GM23338 (cell line): ENCODE results near the gene EXOC4.

Source experiments
- CREB1 ChIP-seq: fragments of 250-450 bp; sonication (Bioruptor Pico); IDR thresholded peaks from 2 replicates; pipeline ENCODE4 v1.5.0; 2020; ENCODE audit warnings: low read depth, mild to moderate bottlenecking, moderate library complexity
- EZH2 ChIP-seq: fragments of 200-600 bp; sonication (generic); IDR thresholded peaks from one replicate; pipeline ENCODE4 v1.8.0; 2017; ENCODE audit warnings: antibody characterized with exemption, mild to moderate bottlenecking, low read depth; ENCODE audit not compliant: unreplicated experiment
- EZH2phosphoT487 ChIP-seq: fragments of 200-600 bp; sonication (generic); IDR thresholded peaks from one replicate; pipeline ENCODE4 v1.8.1; 2018; ENCODE audit warnings: antibody characterized with exemption; ENCODE audit not compliant: unreplicated experiment
- JUNB ChIP-seq: IDR thresholded peaks from one replicate; pipeline ENCODE4 v1.6.1; 2016; ENCODE audit warnings: antibody characterized with exemption; ENCODE audit not compliant: unreplicated experiment
- NANOG ChIP-seq: IDR thresholded peaks from 2 replicates; pipeline ENCODE4 v1.6.1; 2016; ENCODE audit warnings: antibody characterized with exemption, borderline replicate concordance
- POLR2AphosphoS5 ChIP-seq: IDR thresholded peaks from 2 replicates; pipeline ENCODE4 v1.6.1; 2016; ENCODE audit warnings: antibody characterized with exemption, low read depth
- STAT1 ChIP-seq: IDR thresholded peaks from one replicate; pipeline ENCODE4 v1.6.1; 2016; ENCODE audit warnings: antibody characterized with exemption; ENCODE audit not compliant: unreplicated experiment
- ZNF114 ChIP-seq: fragments of 250-450 bp; sonication (Bioruptor Pico); IDR thresholded peaks from 2 replicates; pipeline ENCODE4 v1.5.0; 2020; ENCODE audit warnings: mild to moderate bottlenecking, moderate library complexity
- ZNF331 ChIP-seq: fragments of 250-450 bp; sonication (Bioruptor Pico); IDR thresholded peaks from 2 replicates; pipeline ENCODE4 v1.5.0; 2020; ENCODE audit warnings: low read depth, mild to moderate bottlenecking, moderate library complexity
- TF ChIP-seq, protein P1 (sequence below): IDR thresholded peaks from one replicate; pipeline ENCODE4 v1.6.1; 2018; ENCODE audit warnings: antibody characterized with exemption; ENCODE audit not compliant: unreplicated experiment
- TF ChIP-seq, protein P2 (sequence below), 2 experiments: fragments of 200-600 bp in 1 of 2; sonication (generic) in 1 of 2; conservative IDR thresholded peaks; 2 replicates each; pipeline versions ENCODE4 v1.5.1 to v1.6.1; 2016 to 2017; ENCODE audit warnings: antibody characterized with exemption in 2 of 2, low read depth in 2 of 2, mild to moderate bottlenecking in 2 of 2, moderate library complexity in 1 of 2
- TF ChIP-seq, protein P3 (sequence below): IDR thresholded peaks from 2 replicates; pipeline ENCODE4 v1.6.1; 2016; ENCODE audit warnings: antibody characterized with exemption

DNA sequence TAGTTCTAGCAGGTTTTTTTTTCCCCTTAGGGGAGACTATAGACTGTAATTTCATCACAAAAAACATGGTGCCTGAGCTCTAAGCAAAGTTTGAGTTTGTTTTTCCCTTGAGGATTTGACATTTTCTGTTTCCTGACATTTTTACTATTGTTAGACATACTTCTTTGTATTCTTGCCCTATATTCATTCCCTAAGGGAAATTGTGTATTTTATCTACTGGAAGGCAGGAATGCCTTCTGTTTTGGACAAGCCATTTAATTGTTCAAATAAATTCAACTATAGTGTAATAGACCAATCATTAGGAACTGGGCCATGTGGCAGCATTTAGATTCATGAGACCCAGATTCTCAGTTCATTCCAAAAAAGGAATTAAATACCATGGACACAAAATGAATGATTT, 335.0 kb downstream of the EXOC4 start:
- TF ChIP-seq, protein P1, sequence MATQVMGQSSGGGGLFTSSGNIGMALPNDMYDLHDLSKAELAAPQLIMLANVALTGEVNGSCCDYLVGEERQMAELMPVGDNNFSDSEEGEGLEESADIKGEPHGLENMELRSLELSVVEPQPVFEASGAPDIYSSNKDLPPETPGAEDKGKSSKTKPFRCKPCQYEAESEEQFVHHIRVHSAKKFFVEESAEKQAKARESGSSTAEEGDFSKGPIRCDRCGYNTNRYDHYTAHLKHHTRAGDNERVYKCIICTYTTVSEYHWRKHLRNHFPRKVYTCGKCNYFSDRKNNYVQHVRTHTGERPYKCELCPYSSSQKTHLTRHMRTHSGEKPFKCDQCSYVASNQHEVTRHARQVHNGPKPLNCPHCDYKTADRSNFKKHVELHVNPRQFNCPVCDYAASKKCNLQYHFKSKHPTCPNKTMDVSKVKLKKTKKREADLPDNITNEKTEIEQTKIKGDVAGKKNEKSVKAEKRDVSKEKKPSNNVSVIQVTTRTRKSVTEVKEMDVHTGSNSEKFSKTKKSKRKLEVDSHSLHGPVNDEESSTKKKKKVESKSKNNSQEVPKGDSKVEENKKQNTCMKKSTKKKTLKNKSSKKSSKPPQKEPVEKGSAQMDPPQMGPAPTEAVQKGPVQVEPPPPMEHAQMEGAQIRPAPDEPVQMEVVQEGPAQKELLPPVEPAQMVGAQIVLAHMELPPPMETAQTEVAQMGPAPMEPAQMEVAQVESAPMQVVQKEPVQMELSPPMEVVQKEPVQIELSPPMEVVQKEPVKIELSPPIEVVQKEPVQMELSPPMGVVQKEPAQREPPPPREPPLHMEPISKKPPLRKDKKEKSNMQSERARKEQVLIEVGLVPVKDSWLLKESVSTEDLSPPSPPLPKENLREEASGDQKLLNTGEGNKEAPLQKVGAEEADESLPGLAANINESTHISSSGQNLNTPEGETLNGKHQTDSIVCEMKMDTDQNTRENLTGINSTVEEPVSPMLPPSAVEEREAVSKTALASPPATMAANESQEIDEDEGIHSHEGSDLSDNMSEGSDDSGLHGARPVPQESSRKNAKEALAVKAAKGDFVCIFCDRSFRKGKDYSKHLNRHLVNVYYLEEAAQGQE = no peak
- TF ChIP-seq EZH2phosphoT487 = no peak
- TF ChIP-seq, protein P2, sequence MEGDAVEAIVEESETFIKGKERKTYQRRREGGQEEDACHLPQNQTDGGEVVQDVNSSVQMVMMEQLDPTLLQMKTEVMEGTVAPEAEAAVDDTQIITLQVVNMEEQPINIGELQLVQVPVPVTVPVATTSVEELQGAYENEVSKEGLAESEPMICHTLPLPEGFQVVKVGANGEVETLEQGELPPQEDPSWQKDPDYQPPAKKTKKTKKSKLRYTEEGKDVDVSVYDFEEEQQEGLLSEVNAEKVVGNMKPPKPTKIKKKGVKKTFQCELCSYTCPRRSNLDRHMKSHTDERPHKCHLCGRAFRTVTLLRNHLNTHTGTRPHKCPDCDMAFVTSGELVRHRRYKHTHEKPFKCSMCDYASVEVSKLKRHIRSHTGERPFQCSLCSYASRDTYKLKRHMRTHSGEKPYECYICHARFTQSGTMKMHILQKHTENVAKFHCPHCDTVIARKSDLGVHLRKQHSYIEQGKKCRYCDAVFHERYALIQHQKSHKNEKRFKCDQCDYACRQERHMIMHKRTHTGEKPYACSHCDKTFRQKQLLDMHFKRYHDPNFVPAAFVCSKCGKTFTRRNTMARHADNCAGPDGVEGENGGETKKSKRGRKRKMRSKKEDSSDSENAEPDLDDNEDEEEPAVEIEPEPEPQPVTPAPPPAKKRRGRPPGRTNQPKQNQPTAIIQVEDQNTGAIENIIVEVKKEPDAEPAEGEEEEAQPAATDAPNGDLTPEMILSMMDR (conservative IDR thresholded peaks at IDR 0.05; ENCODE audit: low read depth in 2 of 2) = no peak
- no peak for TF ChIP-seq EZH2
- no peak for TF ChIP-seq ZNF331 (CRISPR knock-in tag)
- TF ChIP-seq POLR2AphosphoS5 = no peak
- TF ChIP-seq JUNB = no peak
- TF ChIP-seq, protein P3, sequence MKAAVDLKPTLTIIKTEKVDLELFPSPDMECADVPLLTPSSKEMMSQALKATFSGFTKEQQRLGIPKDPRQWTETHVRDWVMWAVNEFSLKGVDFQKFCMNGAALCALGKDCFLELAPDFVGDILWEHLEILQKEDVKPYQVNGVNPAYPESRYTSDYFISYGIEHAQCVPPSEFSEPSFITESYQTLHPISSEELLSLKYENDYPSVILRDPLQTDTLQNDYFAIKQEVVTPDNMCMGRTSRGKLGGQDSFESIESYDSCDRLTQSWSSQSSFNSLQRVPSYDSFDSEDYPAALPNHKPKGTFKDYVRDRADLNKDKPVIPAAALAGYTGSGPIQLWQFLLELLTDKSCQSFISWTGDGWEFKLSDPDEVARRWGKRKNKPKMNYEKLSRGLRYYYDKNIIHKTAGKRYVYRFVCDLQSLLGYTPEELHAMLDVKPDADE = no peak
- no peak for TF ChIP-seq NANOG
- no peak for TF ChIP-seq CREB1 (CRISPR knock-in tag)
- TF ChIP-seq ZNF114 (CRISPR knock-in tag) = no peak
- TF ChIP-seq STAT1 = no peak
